GM12878 (cell line): ENCODE results near the gene MYCBP2. TPM values are rescaled to one million over a fixed set of nuclear protein-coding genes. Genes with fewer than 3 reads are reported as not detected.
A peak's percentile ranks its signal among the peaks of the same experiment; 100 is the strongest.

ENCODE experiments used
- ATAC-seq: fragments of 200-7000 bp; cut with Tn5 transposase; 3 replicates; pipeline ENCODE4 v1.9.1; 2020; ENCODE audit warnings: mild to moderate bottlenecking, moderate library complexity
- BruUV-seq: library from RNA; stranded (reverse); fragments of 400-500 nt; replicated peaks from 2 replicates; lab custom pipeline; 2021; lab: Mats Ljungman, UMichigan
- CTCF ChIA-PET: fragments of 300-600 bp; sonication (Branson Sonifier 250); formaldehyde crosslinking; extraction: SDS; loops from one replicate; lab custom pipeline; 2021; ENCODE audit warnings: inconsistent platforms; lab: Yijun Ruan, JAX
- POLR2A ChIA-PET: fragments of 350-600 bp; formaldehyde crosslinking; extraction: SDS; loops from one replicate; lab custom pipeline; 2021; ENCODE audit warnings: inconsistent platforms; lab: Charles Lee
- RAD21 ChIA-PET: fragments of 300-600 bp; sonication (Branson Sonifier 250); formaldehyde crosslinking; loops from one replicate; lab custom pipeline; 2023; ENCODE audit warnings: antibody characterized with exemption; ENCODE audit not compliant: unreplicated experiment; lab: Charles Lee
- SMC1A ChIA-PET: fragments of 300-600 bp; sonication (Branson Sonifier 250); formaldehyde crosslinking; loops from one replicate; lab custom pipeline; 2023; ENCODE audit not compliant: unreplicated experiment, uncharacterized antibody; lab: Charles Lee
- DNase-seq: peaks from one replicate; pipeline ENCODE4 v3.0.0-alpha.2; 2011; ENCODE audit warnings: low read depth, low spot score
- FAIRE-seq: peaks from 3 replicates; lab custom pipeline; 2011; peaks lifted over from hg19 to GRCh38; lab: Jason Lieb, UNC
- H2AFZ ChIP-seq: 2 replicates; pipeline ENCODE4 v1.6.0; 2011; ENCODE audit warnings: low read depth, low read length, control low read depth; ENCODE audit not compliant: control insufficient read depth
- H3K27ac ChIP-seq: 2 replicates; pipeline ENCODE4 v1.5.1; 2011; ENCODE audit warnings: control low read depth; ENCODE audit not compliant: control insufficient read depth, insufficient read depth
- H3K27me3 ChIP-seq, 2 experiments: replicated peaks in 1 of 2; 2 replicates each; pipeline versions ENCODE4 v1.6.0 to v1.6.1; 2011; ENCODE audit warnings: low read length in 1 of 2; ENCODE audit not compliant: control insufficient read depth in 2 of 2, insufficient read depth in 2 of 2
- H3K36me3 ChIP-seq, 2 experiments: 2 replicates each; pipeline ENCODE4 v1.5.1; 2011; ENCODE audit warnings: low read length in 1 of 2; ENCODE audit not compliant: control insufficient read depth in 2 of 2, insufficient read depth in 2 of 2
- H3K4me1 ChIP-seq: 2 replicates; pipeline ENCODE4 v1.6.1; 2011; ENCODE audit warnings: mild to moderate bottlenecking, low read length, moderate library complexity, mixed read lengths; ENCODE audit not compliant: control insufficient read depth, insufficient read depth
- H3K4me2 ChIP-seq: 2 replicates; pipeline ENCODE4 v1.6.0; 2011; ENCODE audit warnings: control low read depth; ENCODE audit not compliant: control insufficient read depth, insufficient read depth
- H3K4me3 ChIP-seq: fragments of 200-600 bp; sonication (generic); 2 replicates; pipeline ENCODE4 v1.5.1; 2016
- H3K79me2 ChIP-seq: 2 replicates; pipeline ENCODE4 v1.6.0; 2011; ENCODE audit warnings: low read length; ENCODE audit not compliant: control insufficient read depth, insufficient read depth
- H3K9ac ChIP-seq: 2 replicates; pipeline ENCODE4 v1.8.0; 2011; ENCODE audit warnings: low read length, control low read depth, mixed read lengths; ENCODE audit not compliant: control insufficient read depth, insufficient read depth
- H3K9me3 ChIP-seq: replicated peaks from 3 replicates; pipeline ENCODE4 v1.5.1; 2011; ENCODE audit warnings: mild to moderate bottlenecking, low read length; ENCODE audit not compliant: control insufficient read depth, insufficient read depth
- H4K20me1 ChIP-seq: 2 replicates; pipeline ENCODE4 v1.6.0; 2011; ENCODE audit not compliant: control insufficient read depth, insufficient read depth
- ATF7 ChIP-seq: fragments of 450-650 bp; IDR thresholded peaks from 2 replicates; pipeline ENCODE4 v1.6.1; 2016; ENCODE audit warnings: low read depth, mild to moderate bottlenecking
- CREB1 ChIP-seq: IDR thresholded peaks from 2 replicates; pipeline ENCODE4 v1.6.1; 2012; ENCODE audit warnings: low read depth, mild to moderate bottlenecking, inconsistent platforms
- EP300 ChIP-seq, 2 experiments: fragments of 150-350 bp in 1 of 2; IDR thresholded peaks; 2 replicates each; pipeline ENCODE4 v1.6.1; 2011 to 2012; ENCODE audit warnings: low read depth in 2 of 2, low read length in 2 of 2, borderline replicate concordance in 1 of 2, improper control_type of control experiment in 1 of 2, inconsistent platforms in 1 of 2; ENCODE audit not compliant: control insufficient read depth in 1 of 2
- FOS ChIP-seq: IDR thresholded peaks from 3 replicates; pipeline ENCODE4 v1.6.1; 2011; ENCODE audit warnings: borderline replicate concordance; ENCODE audit not compliant: insufficient read length; ENCODE audit errors: extremely low read depth
- HDAC2 ChIP-seq: fragments of 200-600 bp; sonication (generic); IDR thresholded peaks from 2 replicates; pipeline ENCODE4 v1.6.1; 2017
- KLF5 ChIP-seq: fragments of 450-650 bp; IDR thresholded peaks from 2 replicates; pipeline ENCODE4 v1.6.1; 2014; ENCODE audit warnings: mild to moderate bottlenecking; ENCODE audit not compliant: partially characterized antibody
- MEF2B ChIP-seq: fragments of 450-650 bp; IDR thresholded peaks from 2 replicates; pipeline ENCODE4 v1.6.1; 2018; ENCODE audit warnings: mild to moderate bottlenecking, moderate library complexity; ENCODE audit not compliant: partially characterized antibody, poor library complexity, severe bottlenecking
- MYC ChIP-seq: IDR thresholded peaks from 2 replicates; pipeline ENCODE4 v1.6.1; 2011; ENCODE audit warnings: mild to moderate bottlenecking, low read length, moderate library complexity, inconsistent platforms; ENCODE audit not compliant: insufficient read depth, insufficient replicate concordance, insufficient read length, severe bottlenecking
- RCOR1 ChIP-seq: conservative IDR thresholded peaks from 2 replicates; pipeline ENCODE4 v1.6.1; 2012; ENCODE audit warnings: low read depth, low read length, improper control_type of control experiment
- SUZ12 ChIP-seq: fragments of 200-600 bp; sonication (generic); IDR thresholded peaks from one replicate; pipeline ENCODE4 v1.6.1; 2018; ENCODE audit warnings: antibody characterized with exemption, mild to moderate bottlenecking; ENCODE audit not compliant: unreplicated experiment
- ZBED1 ChIP-seq: IDR thresholded peaks from 2 replicates; pipeline ENCODE4 v1.6.1; 2016; ENCODE audit warnings: borderline replicate concordance
- WGBS: methylation state at CpG from one replicate; pipeline ENCODE4 v1.1.6; 2016; ENCODE audit warnings: low lambda C conversion rate; ENCODE audit not compliant: insufficient replicate concordance, insufficient coverage; ENCODE audit errors: missing lambda C conversion rate; 5-methylcytosine and 5-hydroxymethylcytosine counted together
- in situ Hi-C: fragments of 300-500 bp; cut with MboI; formaldehyde crosslinking; loops from 9 replicates; pipeline ENCODE4 v1.14.3; 2018; ENCODE audit warnings: mixed read lengths
- intact Hi-C: fragments of 100-400 bp; cut with micrococcal nuclease; formaldehyde crosslinking; loops from one replicate; pipeline ENCODE4 v1.14.2; 2022; ENCODE audit not compliant: unreplicated experiment
- polyA plus RNA-seq, 11 experiments: library from polyadenylated mRNA; depleted of rRNA in 4 of 11; unstranded in 6 of 11; stranded (reverse) in 5 of 11; fragments of >200 nt; fragmentation: Nextera tagmentation in 4 of 11; fragmentation: Illumina TruSeq in 1 of 11; extraction: Ambion mirVana in 4 of 11; extraction: Trizol in 1 of 11; gene quantifications; 1 replicate in 1 of 11; 2 replicates in 10 of 11; pipeline versions ENCODE4 v1.2.1 to v1.2.3, GENCODE V29; 2011 to 2016; ENCODE audit warnings: inconsistent platforms in 2 of 11, missing spikeins in 2 of 11, low read depth in 1 of 11
- total RNA-seq, 4 experiments: library from RNA; depleted of rRNA in 3 of 4; stranded (reverse); fragments of >200 nt in 3 of 4; fragmentation: Illumina TruSeq in 1 of 4; extraction: Trizol in 1 of 4; gene quantifications; 2 replicates each; pipeline versions ENCODE4 v1.2.1 to v1.2.3, GENCODE V29; 2013 to 2021

MYCBP2 gene
- total and polyA plus RNA-seq, 10 of the 15 experiments (the other 5 are each of a cell fraction or from before 2014, with no cell fraction given), result 51.9 to 152 (median 98.2) TPM

DNA sequence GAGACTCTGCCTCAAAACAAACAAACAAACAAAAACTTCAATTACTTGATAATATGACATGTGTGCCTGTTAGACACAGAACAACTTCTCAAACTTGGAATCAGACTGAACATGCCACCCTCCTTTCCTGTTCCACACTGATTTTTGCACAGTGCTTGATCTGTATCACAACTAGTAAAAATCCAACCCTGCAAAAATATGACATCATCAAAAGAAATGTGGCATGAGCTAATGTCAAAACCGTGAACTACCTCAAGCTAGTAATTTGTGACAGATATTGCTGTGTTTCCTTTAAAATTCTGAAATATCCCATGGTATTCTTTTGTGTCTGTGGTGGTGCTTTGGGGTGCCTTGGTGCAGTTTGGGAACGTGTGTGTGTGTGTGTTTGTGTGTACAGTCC lies 8.2 kb downstream of the MYCBP2 start:
- no TSS peak for BruUV-seq
- Histone ChIP-seq H3K27ac (no peak overlapping the region), H3K27me3 (no peaks in the 10 kb centered on the region), H3K4me2 (peak overlapping the region; percentile 33; the same call in 1 of the 2 replicates), H3K4me3 (no peak overlapping the region), H3K9me3 (no peaks in the 10 kb centered on the region), H3K36me3 (0 out of 4 replicates have a peak, but pooled peaks cover 0 to 2% of the 10 kb centered on the region in 2 experiments), H3K9ac (no peak overlapping the region), H4K20me1 (0 out of 2 replicates have a peak, but pooled peaks cover 3% of the 10 kb centered on the region), H3K79me2 (peaks cover 96% of the 10 kb centered on the region), H2AFZ (no peak overlapping the region), H3K4me1 (0 out of 2 replicates have a peak, but pooled peaks cover 3% of the 10 kb centered on the region)
- TF ChIP-seq ATF7, result peak; percentile 95
- TF ChIP-seq EP300 (IDR thresholded peaks at IDR 0.05; ENCODE audit: borderline replicate concordance in 1 of 2, control insufficient read depth in 1 of 2, low read depth in 2 of 2, low read length in 2 of 2), result no peak
- no peak for TF ChIP-seq ZBED1
- no peak for TF ChIP-seq KLF5
- TF ChIP-seq CREB1, result 0 out of 2 replicates have a peak, but pooled peaks have one; percentile 38
- TF ChIP-seq FOS, result no peak
- no peak for TF ChIP-seq MYC
- TF ChIP-seq MEF2B, result no peak
- TF ChIP-seq RCOR1, result no peak
- TF ChIP-seq HDAC2, result no peak
- TF ChIP-seq SUZ12, result no peak
- ChIA-PET POLR2A (interaction anchor here (0.6 to 1.4 kb wide), 8 partner anchors 11 to 226 kb away, joined by 3 to 5 read pairs (median 4); no protein-coding TSS in a partner anchor), RAD21 (interaction anchor here (0.9 to 5.2 kb wide), 14 partner anchors 10 to 246 kb away, joined by 3 to 53 read pairs (median 8); no protein-coding TSS in a partner anchor), CTCF (interaction anchor here (1.0 to 5.3 kb wide), 9 partner anchors 8 to 159 kb away, joined by 3 to 47 read pairs (median 9); no protein-coding TSS in a partner anchor), SMC1A (interaction anchor here (0.6 to 5.3 kb wide), 17 partner anchors 9 to 246 kb away, joined by 3 to 53 read pairs (median 6); partner anchors contain the start of gene MYCBP2)
- FAIRE-seq, result no peak
- WGBS, result 11% methylated on average over 2 of the region's 2 CpGs
- ATAC-seq, result no peak; the same call in 2 of the 3 replicates
- intact Hi-C loops (no loop called here), in situ Hi-C loops (no loop called here)
- DNase-seq, result no peak
